Vagina (tissue), 2 donors: ENCODE data around the gene MAT2A. TPM values are rescaled to one million over a fixed set of nuclear protein-coding genes. Genes with fewer than 3 reads are reported as not detected.
A peak's percentile ranks its signal among the peaks of the same experiment; 100 is the strongest.

Experiments
- DNase-seq, 2 donors: peaks; one replicate each; pipeline ENCODE4 v3.0.0-alpha.2; 2017; ENCODE audit errors: extremely low spot score in 2 of 2
- H3K27ac ChIP-seq: fragments of 200-600 bp; sonication (generic); one replicate; pipeline ENCODE4 v1.5.1; 2019
- H3K27me3 ChIP-seq: fragments of 200-600 bp; sonication (generic); one replicate; pipeline ENCODE4 v1.5.1; 2019
- H3K36me3 ChIP-seq, 2 donors: fragments of 200-600 bp; sonication (generic); one replicate each; pipeline ENCODE4 v1.5.1; 2017 to 2019
- H3K4me1 ChIP-seq: fragments of 200-600 bp; sonication (generic); one replicate; pipeline ENCODE4 v1.5.1; 2019
- H3K4me3 ChIP-seq, 2 donors: fragments of 200-600 bp; sonication (generic); 1 replicate in 1 of 2; 2 replicates in 1 of 2; pipeline ENCODE4 v1.5.1; 2016 to 2019
- H3K9me3 ChIP-seq: fragments of 200-600 bp; sonication (generic); one replicate; pipeline ENCODE4 v1.5.1; 2019
- POLR2A ChIP-seq, 2 donors: fragments of 450-650 bp; IDR thresholded peaks; one replicate each; pipeline ENCODE4 v1.6.1; 2017; ENCODE audit warnings: antibody characterized with exemption in 2 of 2, mild to moderate bottlenecking in 2 of 2, moderate library complexity in 2 of 2
- POLR2AphosphoS5 ChIP-seq, 2 donors: sonication (generic); formaldehyde crosslinking; IDR thresholded peaks; one replicate each; pipeline ENCODE4 v1.9.0; 2017; ENCODE audit warnings: antibody characterized with exemption in 2 of 2, mild to moderate bottlenecking in 2 of 2, low read depth in 1 of 2; ENCODE audit not compliant: insufficient read depth in 1 of 2
- intact Hi-C: fragments of 100-400 bp; cut with DNase I; formaldehyde crosslinking; loops from one replicate; pipeline ENCODE4 v1.15.1; 2023
- total RNA-seq: library from RNA; depleted of rRNA; stranded (reverse); fragments of >200 nt; gene quantifications from one replicate; pipeline ENCODE4 v1.2.3, GENCODE V29; 2016
- TF ChIP-seq, protein P1 (sequence below), 3 experiments: fragments of 450-650 bp in 2 of 3; fragments of 200-600 bp in 1 of 3; sonication (generic) in 1 of 3; IDR thresholded peaks; one replicate each; pipeline ENCODE4 v1.5.1; 2017 to 2019; ENCODE audit warnings: antibody characterized with exemption in 3 of 3, mild to moderate bottlenecking in 2 of 3, moderate library complexity in 2 of 3

MAT2A gene
- total RNA-seq, 1 donor from 2014 or later = 177 TPM

DNA sequence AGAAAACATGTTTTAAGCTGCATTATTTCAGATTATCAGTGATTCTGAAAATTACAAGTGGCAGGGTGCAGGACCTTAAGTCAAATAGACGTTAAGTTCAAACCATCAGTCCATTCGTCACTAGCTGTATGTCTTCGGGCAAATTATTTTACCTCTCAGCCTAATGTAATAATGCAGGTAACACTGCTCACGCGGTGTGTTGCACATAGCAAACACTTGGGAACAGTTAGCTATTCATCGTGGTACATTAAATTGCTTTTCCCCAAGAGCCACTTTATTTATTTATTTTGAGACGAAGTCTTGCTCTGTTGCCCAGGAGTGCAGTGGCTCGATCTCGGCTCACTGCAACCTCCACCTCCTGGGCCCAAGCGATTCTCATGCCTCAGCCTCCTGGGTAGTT lies 10.1 kb downstream of the MAT2A start:
- H3K36me3 ChIP-seq = peaks cover 0 to 51% of the 10 kb centered on the region in 2 donors
- H3K4me1 ChIP-seq = peaks cover 10% of the 10 kb centered on the region
- H3K4me3 ChIP-seq = no peak overlapping the region
- peak overlapping the region; percentile 57 for H3K27ac ChIP-seq
- TF ChIP-seq, protein P1, sequence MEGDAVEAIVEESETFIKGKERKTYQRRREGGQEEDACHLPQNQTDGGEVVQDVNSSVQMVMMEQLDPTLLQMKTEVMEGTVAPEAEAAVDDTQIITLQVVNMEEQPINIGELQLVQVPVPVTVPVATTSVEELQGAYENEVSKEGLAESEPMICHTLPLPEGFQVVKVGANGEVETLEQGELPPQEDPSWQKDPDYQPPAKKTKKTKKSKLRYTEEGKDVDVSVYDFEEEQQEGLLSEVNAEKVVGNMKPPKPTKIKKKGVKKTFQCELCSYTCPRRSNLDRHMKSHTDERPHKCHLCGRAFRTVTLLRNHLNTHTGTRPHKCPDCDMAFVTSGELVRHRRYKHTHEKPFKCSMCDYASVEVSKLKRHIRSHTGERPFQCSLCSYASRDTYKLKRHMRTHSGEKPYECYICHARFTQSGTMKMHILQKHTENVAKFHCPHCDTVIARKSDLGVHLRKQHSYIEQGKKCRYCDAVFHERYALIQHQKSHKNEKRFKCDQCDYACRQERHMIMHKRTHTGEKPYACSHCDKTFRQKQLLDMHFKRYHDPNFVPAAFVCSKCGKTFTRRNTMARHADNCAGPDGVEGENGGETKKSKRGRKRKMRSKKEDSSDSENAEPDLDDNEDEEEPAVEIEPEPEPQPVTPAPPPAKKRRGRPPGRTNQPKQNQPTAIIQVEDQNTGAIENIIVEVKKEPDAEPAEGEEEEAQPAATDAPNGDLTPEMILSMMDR (IDR thresholded peaks at IDR 0.05) = no peak
- TF ChIP-seq POLR2A (IDR thresholded peaks at IDR 0.05) (no peak), POLR2AphosphoS5 (IDR thresholded peaks at IDR 0.05; ENCODE audit: insufficient read depth in 1 of 2, low read depth in 1 of 2) (no peak)
- DNase-seq = no peak
- intact Hi-C loops = loop anchor here (10.0 kb wide), 1 partner anchor 56 kb away; the partner anchor contains the start of gene TMEM150A
- no peaks in the 10 kb centered on the region for H3K9me3 ChIP-seq
- H3K27me3 ChIP-seq = no peaks in the 10 kb centered on the region

- Histone ChIP-seq H3K4me3 (no peak overlapping the region), H3K27me3 (no peaks in the 10 kb centered on the region), H3K36me3 (peaks cover 0 to 53% of the 10 kb centered on the region in 2 donors), H3K4me1 (peaks cover 3% of the 10 kb centered on the region), H3K27ac (peak overlapping the region; percentile 57), H3K9me3 (no peaks in the 10 kb centered on the region)
- TF ChIP-seq POLR2AphosphoS5 (IDR thresholded peaks at IDR 0.05; ENCODE audit: insufficient read depth in 1 of 2, low read depth in 1 of 2) (no peak), POLR2A (IDR thresholded peaks at IDR 0.05) (no peak)
- TF ChIP-seq, protein P1 (IDR thresholded peaks at IDR 0.05) = no peak
- DNase-seq = no peak
- intact Hi-C loops = loop anchor here (10.0 kb wide), 1 partner anchor 55 kb away; the partner anchor contains the start of gene TMEM150A
Observed at GRCh38 chr2:85549826-85550225, 10.9 kb downstream of the MAT2A start.

DNA sequence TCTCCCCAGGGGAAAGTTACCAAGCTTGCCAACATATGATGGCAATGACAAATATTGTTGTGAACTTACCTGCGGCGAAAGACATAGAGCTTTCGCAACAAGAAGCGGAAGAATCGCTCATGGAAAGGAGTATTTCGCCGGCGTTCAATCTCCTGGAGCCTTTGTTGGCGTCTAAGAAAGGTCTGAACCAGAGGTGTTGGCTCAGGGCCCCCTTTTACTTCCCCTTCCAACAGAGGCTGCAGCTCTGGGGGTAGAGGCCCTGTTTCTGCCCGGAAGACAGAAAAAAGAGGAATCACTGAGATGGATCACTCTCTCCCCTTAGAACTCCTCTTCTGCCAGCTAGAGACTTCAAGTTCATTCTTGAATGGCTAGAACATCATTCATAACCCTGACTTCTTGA lies 11.5 kb downstream of the MAT2A start:
- peaks cover 0 to 54% of the 10 kb centered on the region in 2 donors for H3K36me3 ChIP-seq
- no peaks in the 10 kb centered on the region for H3K9me3 ChIP-seq
- no peaks in the 10 kb centered on the region for H3K4me1 ChIP-seq
- no peak for DNase-seq
- H3K27ac ChIP-seq = peak overlapping the region; percentile 57
- H3K27me3 ChIP-seq = no peaks in the 10 kb centered on the region
- intact Hi-C loops = no loop called here
- TF ChIP-seq POLR2AphosphoS5 (IDR thresholded peaks at IDR 0.05; ENCODE audit: insufficient read depth in 1 of 2, low read depth in 1 of 2) (no peak), POLR2A (IDR thresholded peaks at IDR 0.05) (no peak)
- TF ChIP-seq, protein P1 (IDR thresholded peaks at IDR 0.05) = no peak
- no peak overlapping the region for H3K4me3 ChIP-seq

DNA sequence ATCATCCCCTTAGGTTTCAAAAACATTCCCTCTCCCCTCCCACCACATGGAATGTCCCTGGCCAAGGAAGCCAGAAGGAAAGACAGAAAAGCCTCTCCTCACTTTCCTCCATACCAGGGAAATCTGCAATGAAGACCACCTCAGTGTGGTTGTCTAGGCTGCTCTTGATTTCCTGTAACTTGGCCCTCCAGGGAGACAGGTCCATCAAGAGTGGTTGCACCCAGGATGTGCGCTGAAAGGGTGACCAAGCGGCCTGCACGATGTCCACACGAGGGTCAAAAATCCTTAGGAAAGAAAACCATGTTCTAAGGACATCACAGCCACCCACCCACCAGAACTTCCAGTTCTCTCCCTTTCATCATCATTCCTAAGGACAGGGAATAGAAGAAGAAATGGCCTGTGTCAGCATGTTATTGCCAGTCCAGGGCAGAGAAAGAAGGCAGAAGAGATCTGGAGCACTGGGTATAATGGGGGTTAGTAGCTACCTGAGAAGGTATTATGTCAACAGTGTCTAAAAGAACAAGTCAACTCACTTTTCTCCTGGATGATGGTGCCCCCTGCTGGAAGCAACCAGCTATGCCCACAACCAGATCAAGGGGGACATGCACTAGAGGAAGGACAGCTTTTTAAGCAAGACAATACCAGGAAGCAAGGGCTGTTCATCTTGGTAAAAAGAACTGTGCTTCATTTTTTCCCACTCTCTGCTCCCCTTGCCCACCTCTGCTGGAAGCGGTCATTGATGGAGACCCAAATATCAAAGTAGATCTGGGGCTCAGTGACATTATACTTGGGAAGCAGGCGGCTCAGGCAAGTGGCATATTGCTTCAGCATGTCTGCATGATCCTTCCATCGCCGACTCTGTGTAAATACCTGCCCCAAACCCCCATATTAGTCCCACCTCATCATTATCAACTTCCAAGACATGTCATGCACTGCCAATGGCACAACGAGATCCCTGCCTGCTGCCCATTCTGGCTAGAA lies 13.0 kb downstream of the MAT2A start:
- H3K4me1 ChIP-seq = no peaks in the 10 kb centered on the region
- TF ChIP-seq POLR2A (IDR thresholded peaks at IDR 0.05) (no peak), POLR2AphosphoS5 (IDR thresholded peaks at IDR 0.05; ENCODE audit: insufficient read depth in 1 of 2, low read depth in 1 of 2) (peak in 1 of 2 donors; percentile 56)
- TF ChIP-seq, protein P1 (IDR thresholded peaks at IDR 0.05) = peak; percentile 90 to 96 (median 96)
- intact Hi-C loops = loop anchor here (1.0 kb wide), 1 partner anchor 130 kb away; no protein-coding TSS in a partner anchor
- H3K9me3 ChIP-seq = no peaks in the 10 kb centered on the region
- no peak overlapping the region for H3K4me3 ChIP-seq
- H3K27me3 ChIP-seq = no peaks in the 10 kb centered on the region
- H3K36me3 ChIP-seq = peaks cover 0 to 54% of the 10 kb centered on the region in 2 donors
- peak overlapping the region; percentile 21 for H3K27ac ChIP-seq
- no peak for DNase-seq
